DMS79 treated with DMSO at 0.1 percent for 48 hours (cell line): ENCODE results near the gene NRROS.
A peak's percentile ranks its signal among the peaks of the same experiment; 100 is the strongest.

Experiments
- DNase-seq: peaks from one replicate; lab custom pipeline; 2025; lab: John Stamatoyannopoulos, UW

Gene NRROS

DNA sequence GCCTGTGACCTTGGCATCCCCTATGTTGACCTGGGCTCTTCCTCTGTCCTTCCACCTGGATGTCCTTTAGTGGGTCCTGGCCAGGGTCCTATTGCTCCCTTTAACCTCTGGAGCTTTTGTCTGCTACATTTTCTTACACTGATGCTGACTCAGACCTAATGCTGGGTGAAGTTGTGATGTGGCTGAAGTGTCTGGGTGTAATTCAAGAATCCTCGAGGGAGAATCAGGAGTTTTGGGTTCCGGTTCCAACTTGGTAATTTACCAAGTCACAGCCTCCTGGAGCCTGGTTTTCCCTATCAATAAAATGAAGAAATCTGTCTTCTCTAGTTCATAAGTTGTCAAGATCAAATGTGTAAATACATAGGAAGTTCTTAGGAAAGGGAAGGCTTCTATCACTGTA is 46.9 kb downstream of the NRROS start:
- no peak for DNase-seq

DNA sequence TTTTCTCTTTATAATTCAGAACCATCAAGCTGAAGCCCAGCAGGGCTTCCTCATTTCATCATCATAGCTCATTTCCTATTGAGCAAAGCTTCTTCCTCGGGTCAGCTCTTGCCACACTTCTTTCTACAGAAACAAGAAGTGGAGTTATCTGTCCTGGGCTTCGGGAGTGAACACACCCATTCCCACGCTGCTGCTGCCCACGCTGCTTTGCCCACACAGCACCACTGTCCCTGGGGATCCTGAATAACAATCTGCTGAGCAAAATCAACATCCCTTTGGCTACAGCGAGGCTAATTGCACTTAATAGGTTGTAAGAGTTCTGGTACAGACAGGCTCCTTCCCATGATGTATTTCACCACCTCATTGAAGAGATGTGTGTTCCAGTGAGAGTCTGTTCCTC is 48.9 kb downstream of the NRROS start:
- DNase-seq = no peak

DNA sequence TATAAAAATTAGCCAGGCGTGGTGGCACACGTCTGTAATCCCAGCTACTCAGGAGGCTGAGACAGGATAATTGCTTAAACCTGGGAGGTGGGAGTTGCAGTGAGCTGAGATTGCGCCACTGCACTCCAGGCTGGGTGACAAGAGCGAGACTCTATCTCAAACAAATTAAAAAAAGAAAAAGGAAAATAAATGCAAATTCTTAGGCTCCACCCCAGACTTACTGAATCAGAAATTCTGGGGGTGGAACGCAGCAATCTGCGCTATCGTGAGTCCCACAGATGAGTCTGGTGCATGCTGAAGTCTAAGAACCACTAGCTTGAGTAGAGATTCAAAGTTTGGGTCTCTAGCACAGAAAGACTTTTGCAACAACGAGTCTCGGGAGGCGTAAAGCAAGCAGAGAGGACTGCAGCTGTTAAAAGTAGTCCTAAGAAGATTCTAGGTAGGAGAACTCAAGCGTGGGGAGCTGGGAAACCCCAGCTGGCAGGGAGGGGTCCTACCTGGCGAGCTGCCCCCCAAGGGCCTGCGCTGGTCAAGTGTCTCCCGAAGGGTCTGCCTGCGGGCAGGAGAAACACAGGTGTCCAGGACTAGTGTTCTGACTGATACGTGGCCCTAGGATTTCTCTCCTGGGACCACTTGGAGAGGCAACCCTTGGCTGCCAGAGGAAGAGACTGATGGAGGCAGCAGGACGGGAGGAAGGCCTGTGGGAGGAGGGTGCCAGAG is 50.6 kb downstream of the NRROS start:
- DNase-seq = no peak

DNA sequence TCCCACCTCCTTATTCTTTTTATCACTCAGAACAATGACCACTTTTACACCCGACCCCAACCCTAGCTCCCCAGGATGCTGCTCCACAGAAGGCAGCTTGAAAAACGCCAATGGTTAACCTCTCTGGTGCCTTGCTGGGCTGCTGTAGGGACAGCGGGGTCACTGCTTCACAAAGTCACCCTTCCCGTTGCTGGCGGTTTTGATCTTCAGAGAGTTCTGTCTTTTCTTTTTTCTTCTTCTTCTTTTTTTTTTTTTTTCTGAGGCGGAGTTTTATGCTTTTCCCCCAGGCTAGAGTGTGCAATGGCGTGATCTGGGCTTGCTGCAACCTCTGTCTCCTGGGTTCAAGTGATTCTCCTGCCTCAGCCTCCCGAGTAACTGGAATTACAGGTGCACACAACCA is 51.9 kb downstream of the NRROS start:
- no peak for DNase-seq

DNA sequence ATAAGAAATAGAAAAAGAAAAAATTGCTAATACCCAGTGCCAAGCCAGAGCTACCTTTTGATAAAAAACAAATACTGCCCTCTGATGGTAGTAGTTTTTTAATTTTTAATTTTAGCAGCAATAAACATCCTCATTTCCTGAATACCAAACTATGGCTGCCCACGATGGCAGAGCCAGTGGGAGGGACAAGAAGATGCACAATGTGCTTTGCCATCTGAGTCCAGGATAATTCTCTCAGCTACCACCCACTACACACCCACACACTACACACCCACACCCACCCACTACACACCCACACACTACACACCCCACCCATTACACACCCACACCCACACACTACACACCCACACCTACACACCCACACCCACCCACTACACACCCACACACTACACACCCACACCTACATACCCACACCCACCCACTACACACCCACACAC is 54.7 kb downstream of the NRROS start:
- peak; percentile 35 for DNase-seq

DNA sequence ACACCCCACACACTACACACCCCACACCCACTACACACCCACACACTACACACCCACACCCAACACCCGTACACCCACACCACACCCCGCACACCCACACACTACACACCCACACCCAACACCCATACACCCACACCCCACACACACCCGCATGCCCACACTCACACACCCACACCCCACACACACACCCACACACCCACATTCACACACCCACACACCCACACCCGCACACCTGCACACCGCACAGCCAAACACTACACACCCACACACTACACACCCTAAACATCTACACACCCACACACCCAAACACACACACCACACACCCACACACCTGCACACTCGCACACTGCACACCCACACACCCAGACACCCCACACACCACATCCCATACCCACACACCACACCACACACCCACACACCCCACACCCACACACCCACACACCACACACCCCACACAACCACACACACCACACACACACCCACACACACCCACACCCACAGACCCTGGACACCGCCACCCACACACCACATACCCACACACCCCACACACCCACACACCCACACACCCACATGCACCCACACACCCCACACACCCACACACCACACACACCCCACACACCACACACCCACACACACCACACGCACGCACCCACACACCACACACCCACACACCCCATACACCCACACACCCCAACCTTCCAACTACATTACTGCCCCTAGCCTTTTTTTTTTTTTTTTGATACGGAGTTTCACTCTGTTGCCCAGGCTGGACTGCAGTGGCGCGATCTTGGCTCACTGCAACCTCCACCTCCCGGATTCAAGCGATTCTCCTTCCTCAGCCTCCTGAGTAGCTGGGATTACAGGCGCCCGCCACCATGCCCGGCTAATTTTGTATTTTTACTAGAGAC is 55.7 kb downstream of the NRROS start:
- DNase-seq = no peak

DNA sequence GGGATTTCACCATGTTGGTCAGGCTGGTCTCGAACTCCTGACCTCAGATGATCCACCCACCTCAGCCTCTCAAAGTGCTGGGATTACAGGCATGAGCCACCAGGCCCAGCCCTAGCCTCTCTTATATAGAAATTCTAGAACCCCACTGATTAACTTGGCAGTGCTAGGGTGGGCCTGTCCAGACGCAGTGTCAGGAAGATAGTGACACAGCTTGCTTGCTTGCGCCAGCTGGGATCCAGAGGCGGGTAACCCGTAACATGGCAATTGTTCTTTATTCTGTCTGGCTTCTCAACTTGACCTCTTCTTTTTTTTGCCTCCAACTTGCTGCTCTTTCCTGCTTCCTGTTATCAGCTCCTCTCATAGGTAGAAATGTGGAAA is 56.3 kb downstream of the NRROS start:
- no peak for DNase-seq

DNA sequence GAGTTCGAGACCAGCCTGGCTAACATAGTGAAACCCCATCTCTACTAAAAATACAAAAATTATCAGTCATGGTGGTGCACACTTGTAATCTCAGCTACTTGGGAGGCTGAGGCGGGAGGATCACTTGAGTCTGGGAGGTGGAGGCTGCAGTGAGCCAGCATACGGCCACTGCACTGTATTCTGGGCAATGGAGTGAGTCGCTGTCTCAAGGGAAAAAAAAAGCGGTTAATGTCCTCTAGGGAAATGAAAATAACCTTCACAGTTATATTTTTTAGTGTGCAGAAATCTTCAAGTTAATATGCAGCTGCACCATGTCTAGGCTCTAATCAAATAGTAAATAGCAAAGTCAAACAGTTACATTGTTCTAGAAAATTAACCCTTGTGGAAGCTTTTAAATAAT is 57.8 kb downstream of the NRROS start:
- DNase-seq = no peak

DNA sequence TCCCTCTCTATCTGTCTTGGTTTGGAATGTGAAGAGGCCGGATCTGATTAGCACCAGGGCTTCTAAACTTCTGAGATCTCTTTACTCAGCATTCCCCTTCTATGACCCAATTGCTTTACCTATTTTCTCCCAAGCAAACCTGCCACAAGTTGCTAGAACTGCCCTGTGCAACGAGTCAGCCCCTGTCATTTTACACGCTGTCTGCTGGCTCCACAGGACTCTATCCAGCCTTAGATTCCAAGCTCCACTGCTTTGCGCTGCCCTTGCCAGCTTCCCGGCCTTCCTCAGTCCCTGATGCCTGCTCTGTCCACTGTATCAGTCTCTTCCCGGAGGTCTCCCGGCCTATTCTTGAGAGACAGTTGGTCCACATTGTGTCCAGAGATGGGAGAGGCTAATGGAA is 60.3 kb downstream of the NRROS start:
- DNase-seq = no peak

DNA sequence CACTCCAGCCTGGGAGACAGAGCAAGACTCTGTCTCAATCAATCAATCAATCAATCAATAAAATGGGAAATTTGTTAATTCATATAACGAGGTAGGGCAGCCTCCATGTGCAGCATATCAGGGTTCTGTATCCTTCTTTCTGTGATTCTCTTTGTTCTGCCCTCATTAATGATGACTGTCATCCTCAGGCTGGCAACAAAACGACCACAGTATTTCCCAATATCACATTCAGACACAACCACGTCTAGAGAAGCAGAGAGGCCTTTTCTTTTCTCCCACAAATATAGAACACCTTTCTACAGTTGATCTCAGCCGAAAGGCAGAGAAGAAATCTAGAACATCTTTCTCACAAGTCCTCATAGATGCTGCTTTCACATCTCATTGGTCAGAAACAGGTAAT is 61.3 kb downstream of the NRROS start:
- no peak for DNase-seq

DNA sequence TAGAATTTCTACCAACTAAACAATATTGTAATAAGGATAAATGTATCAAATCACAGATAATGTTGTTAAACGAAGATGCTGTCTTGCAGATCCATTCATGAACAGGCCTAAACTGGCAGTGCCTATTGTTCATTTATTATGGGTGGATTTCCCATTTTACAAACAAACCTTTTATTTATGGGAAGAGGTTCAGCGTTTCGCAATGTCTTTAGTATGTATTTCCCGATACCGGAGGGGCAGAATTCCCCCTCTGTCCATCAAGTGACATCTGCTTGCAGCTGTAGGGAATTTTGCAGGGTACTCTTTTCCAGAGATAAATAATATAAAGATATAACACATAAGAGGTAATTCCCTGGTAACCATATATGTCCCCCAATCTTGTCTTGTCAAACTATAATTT is 66.8 kb downstream of the NRROS start:
- no peak for DNase-seq

DNA sequence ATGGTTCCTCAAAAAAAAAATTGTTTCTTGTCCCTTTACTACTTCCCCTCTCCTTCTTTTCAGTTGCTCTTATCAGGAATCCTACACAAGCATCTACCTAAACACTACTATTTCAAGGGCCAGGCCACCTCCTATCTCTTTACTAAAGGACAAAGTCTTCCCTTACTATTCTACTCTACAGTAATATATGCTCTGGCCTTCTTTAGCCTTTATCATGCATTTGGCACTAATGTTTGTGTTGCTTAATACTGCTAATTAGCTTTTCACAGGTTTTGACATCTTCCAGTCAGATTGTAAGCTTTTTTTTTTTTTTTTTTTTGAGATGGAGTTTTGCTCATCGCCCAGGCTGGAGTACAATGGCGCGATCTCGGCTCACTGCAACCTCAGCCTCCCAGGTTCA is 67.2 kb downstream of the NRROS start:
- DNase-seq = no peak

DNA sequence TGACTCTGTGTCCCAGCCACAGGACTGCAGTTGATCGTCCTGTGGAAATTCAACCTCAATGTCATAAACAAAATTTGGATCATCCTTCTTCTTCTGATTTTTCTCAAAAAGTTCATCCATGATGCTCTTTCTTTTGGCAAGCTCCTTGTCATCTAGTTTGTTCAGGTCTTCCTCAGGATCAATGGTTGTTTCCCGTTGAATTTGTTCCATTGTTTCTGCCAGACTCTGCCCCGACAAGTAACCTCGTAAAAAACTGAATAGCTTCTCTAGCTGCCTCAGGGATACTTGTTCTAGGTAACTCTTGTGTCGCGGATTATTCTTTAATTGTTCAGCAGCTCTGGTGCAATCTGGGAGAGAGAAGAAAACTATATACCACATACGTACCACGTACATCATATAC is 68.1 kb downstream of the NRROS start:
- no peak for DNase-seq

DNA sequence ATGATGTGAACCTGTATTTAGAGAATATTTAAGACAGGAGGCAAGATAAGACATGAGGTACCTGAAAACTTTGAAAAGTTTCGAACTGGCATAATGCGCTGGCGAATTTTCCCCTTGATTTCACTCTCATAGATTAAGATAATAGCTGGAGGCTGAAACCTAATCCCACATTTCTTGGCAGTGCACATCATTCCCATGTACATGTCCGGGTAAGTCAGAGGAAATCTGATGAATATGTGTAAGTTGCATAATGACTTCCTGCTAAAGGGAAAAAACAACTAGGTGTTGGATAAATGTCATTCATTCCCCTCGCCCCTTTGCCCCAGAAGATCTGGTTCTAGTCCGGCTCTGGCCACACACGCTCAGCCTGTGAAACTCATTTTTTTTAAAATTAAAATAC is 69.0 kb downstream of the NRROS start:
- no peak for DNase-seq
